PFSK-1 (cell line): Measurements from ENCODE around the gene PRKCE.

Experiments used
- FOXP2 ChIP-seq: optimal IDR thresholded peaks from 2 replicates; pipeline ENCODE3; 2011; ENCODE audit warnings: borderline replicate concordance, control low read depth, inconsistent platforms; ENCODE audit not compliant: insufficient read depth; ENCODE audit errors: extremely low read length, extremely low read depth
- POLR2AphosphoS5 ChIP-seq: IDR thresholded peaks from 2 replicates; pipeline ENCODE4 v1.6.1; 2012; ENCODE audit warnings: low read depth, mild to moderate bottlenecking, control low read depth, low read length, moderate library complexity
- REST ChIP-seq, 2 experiments: IDR thresholded peaks; 2 replicates each; pipeline versions ENCODE4 v1.6.1 to v1.8.0; 2011 to 2012; ENCODE audit warnings: low read depth in 2 of 2, low read length in 2 of 2, control low read depth in 1 of 2, inconsistent platforms in 1 of 2, mild to moderate bottlenecking in 1 of 2, moderate library complexity in 1 of 2; ENCODE audit not compliant: insufficient read depth in 1 of 2
- SIN3A ChIP-seq: IDR thresholded peaks from 2 replicates; pipeline ENCODE4 v1.6.1; 2012; ENCODE audit warnings: mild to moderate bottlenecking, low read length, moderate library complexity, borderline replicate concordance; ENCODE audit not compliant: insufficient read depth
- TAF1 ChIP-seq: IDR thresholded peaks from 2 replicates; pipeline ENCODE4 v1.6.1; 2012; ENCODE audit warnings: low read length, control low read depth, borderline replicate concordance; ENCODE audit not compliant: insufficient read depth

The PRKCE gene

GRCh38 chr2:46065152-46065551, 413.7 kb downstream of the PRKCE start:
- TF ChIP-seq TAF1 (no peak), POLR2AphosphoS5 (no peak), FOXP2 (no peak), REST (IDR thresholded peaks at IDR 0.05; ENCODE audit: insufficient read depth in 1 of 2, low read depth in 2 of 2, low read length in 2 of 2) (no peak), SIN3A (no peak)

- no peak for TF ChIP-seq POLR2AphosphoS5
- no peak for TF ChIP-seq TAF1
- TF ChIP-seq REST (IDR thresholded peaks at IDR 0.05; ENCODE audit: insufficient read depth in 1 of 2, low read depth in 2 of 2, low read length in 2 of 2) = no peak
- TF ChIP-seq SIN3A = no peak
- TF ChIP-seq FOXP2 = no peak
Measured at GRCh38 chr2:46066116-46066515, 414.6 kb downstream of the PRKCE start.

DNA sequence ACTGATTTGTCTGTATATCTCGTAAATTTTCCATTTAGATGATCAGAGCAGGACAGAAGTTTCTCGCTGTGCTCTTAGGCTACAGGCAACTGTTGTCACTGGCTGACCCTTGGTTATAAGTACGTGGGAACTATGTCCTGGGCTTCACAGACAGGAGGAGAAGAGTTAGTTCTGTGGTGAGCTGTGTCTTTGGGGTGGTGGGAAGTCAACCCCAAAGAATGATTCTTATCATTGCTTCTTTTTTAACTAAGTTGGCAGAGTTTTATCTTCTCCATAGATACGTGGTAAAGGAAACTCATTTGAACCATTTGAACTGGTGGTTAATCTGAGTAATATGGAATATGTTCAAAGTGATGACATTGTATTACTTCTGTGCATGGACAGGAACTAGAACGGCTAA, 415.1 kb downstream of the PRKCE start:
- TF ChIP-seq FOXP2 (no peak), POLR2AphosphoS5 (no peak), SIN3A (no peak), REST (IDR thresholded peaks at IDR 0.05; ENCODE audit: insufficient read depth in 1 of 2, low read depth in 2 of 2, low read length in 2 of 2) (no peak), TAF1 (no peak)

DNA sequence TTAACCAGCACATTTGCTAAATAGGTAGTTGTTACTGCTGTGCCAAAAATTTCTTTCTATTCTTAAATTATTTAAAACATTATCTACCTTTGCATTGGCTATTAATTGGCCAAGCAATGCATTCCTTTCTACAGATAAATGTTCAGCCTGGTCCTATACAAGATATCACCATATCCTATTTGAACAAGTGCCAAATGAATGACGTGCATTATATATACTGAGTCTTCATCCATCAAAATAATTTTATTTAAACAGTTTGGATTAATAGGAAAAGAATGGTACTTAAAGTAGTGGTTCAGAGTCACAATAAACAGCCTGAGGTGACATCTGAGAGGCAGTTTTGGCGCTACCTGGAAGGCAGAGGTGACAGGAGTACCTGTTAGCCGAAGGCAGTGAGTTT, 415.6 kb downstream of the PRKCE start:
- TF ChIP-seq FOXP2 = no peak
- TF ChIP-seq REST (IDR thresholded peaks at IDR 0.05; ENCODE audit: insufficient read depth in 1 of 2, low read depth in 2 of 2, low read length in 2 of 2) = no peak
- TF ChIP-seq TAF1 = no peak
- TF ChIP-seq POLR2AphosphoS5 = no peak
- no peak for TF ChIP-seq SIN3A
